GM12874 (cell line): Measurements from ENCODE around the gene CEMIP2.

Experiments
- TF ChIP-seq, protein P1 (sequence below): IDR thresholded peaks from 2 replicates; pipeline ENCODE4 v1.5.1; 2011; ENCODE audit warnings: low read depth, mild to moderate bottlenecking, control low read depth, low read length, moderate library complexity; ENCODE audit not compliant: insufficient read depth

Gene CEMIP2

GRCh38 chr9:71721855-71722254 lies 46.5 kb downstream of the CEMIP2 start:
- TF ChIP-seq, protein P1, sequence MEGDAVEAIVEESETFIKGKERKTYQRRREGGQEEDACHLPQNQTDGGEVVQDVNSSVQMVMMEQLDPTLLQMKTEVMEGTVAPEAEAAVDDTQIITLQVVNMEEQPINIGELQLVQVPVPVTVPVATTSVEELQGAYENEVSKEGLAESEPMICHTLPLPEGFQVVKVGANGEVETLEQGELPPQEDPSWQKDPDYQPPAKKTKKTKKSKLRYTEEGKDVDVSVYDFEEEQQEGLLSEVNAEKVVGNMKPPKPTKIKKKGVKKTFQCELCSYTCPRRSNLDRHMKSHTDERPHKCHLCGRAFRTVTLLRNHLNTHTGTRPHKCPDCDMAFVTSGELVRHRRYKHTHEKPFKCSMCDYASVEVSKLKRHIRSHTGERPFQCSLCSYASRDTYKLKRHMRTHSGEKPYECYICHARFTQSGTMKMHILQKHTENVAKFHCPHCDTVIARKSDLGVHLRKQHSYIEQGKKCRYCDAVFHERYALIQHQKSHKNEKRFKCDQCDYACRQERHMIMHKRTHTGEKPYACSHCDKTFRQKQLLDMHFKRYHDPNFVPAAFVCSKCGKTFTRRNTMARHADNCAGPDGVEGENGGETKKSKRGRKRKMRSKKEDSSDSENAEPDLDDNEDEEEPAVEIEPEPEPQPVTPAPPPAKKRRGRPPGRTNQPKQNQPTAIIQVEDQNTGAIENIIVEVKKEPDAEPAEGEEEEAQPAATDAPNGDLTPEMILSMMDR = no peak

DNA sequence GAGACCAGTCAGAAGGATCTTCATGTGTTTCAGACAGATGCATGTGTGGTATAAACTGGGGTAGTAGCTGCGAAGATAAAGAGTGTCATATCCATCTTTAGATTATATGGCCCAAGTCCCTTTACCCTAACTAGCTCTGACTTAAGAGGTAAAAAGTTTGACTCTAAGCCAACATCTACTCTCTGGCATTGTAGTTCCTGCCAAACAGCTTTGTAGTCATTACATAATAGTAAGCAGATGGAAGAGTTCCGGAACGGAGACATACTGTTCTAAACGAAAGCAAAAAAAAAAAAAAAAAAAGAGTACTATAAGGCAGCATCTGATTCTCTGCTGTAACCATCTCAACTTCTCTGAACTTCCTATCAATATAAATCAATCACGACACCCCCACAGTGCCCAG lies 48.8 kb downstream of the CEMIP2 start:
- TF ChIP-seq, protein P1 = no peak

- TF ChIP-seq, protein P1 = no peak
These were observed 49.2 kb downstream of the CEMIP2 start for GRCh38 chr9:71719088-71719487.

DNA sequence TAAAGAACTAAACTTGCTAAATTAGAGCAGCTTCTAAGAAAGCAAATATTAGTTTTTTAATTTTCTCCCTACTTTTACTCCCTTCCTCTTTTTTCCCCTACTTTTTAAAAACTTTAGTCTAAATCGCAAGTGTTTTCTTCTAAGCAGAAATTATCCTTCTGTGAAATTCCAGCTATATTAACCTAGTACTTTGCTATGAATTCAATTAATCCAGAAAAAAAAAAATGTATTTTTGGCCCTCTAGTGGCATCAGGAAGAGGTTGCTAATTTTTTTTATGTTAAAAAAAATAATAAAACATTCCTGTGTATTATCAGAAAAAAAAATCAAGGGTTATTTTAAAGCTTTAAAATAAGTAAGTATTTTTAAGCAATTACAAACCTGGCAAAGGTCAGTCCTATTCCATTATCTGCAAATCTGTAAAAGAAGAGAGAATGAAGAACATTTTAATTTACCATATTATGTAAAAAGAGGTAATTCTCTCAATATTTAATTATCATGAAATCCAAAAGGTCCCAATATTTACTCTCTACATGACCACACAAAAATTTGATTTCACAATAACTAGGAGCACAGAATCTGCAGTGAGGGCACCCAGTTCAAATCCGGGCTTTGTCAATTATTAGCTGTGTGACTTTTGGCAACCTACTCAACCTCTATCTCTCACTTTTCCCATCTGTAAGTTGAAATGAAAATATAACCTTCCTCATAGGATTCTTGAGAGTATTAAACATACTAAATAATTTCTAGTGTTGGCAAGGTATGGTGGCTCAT lies 52.0 kb downstream of the CEMIP2 start:
- TF ChIP-seq, protein P1 = no peak

GRCh38 chr9:71710856-71711255 lies 57.5 kb downstream of the CEMIP2 start:
- TF ChIP-seq, protein P1 = no peak

DNA sequence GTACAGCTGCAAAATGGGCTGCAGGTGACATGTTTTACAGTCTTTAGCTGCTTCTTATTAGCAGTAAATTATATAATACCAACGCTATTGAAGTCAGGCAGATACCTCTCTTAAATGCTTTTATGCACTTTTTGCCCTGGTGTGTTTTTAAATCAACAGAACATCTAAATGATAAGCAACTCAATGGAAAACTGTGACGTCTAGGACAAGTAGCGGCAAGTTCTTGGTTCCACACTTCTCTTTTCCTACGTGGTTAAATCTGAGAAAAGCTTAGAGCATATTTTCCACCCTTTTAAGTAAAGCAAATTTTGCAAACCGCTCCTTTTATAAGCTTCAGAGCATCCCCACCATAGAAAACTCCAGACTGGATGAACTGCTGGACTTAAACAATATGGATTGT lies 58.1 kb downstream of the CEMIP2 start:
- TF ChIP-seq, protein P1 = no peak

DNA sequence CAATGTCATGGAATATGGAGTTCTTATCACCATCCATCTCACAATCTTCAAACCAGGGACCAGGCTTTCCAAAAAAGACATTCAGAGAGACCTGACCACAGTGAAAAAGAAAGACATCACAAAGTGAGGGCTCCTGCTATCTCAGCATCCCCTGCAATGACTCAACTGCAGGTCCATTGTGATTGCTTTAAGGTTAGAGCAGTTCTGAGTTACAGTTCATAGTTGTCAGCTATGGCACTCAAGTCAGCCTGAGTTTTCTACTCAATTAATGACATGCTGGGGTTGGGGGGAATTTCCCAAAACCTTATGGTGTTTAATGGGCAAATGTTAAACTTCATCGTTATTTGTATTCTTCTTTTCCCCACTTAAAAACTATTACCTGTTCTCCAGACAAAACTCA lies 58.9 kb downstream of the CEMIP2 start:
- TF ChIP-seq, protein P1 = no peak
